Urinary bladder (tissue), 4 donors: Measurements from ENCODE around the gene DNAH11. TPM values are rescaled to one million over a fixed set of nuclear protein-coding genes. Genes with fewer than 3 reads are reported as not detected.
"Not testable (repeated sequence)": the region's sequence is repeated elsewhere in the genome, so short reads cannot be mapped to it uniquely, and the experiment has no call there.

Source experiments
- DNase-seq: peaks from one replicate; pipeline ENCODE4 v3.0.0-alpha.2; 2015; ENCODE audit errors: extremely low spot score
- H3K27ac ChIP-seq: one replicate; pipeline ENCODE4 v1.5.1; 2013; ENCODE audit warnings: low read depth, mild to moderate bottlenecking, moderate library complexity
- H3K36me3 ChIP-seq: one replicate; pipeline ENCODE4 v1.6.1; 2013; ENCODE audit warnings: mild to moderate bottlenecking, moderate library complexity; ENCODE audit not compliant: insufficient read depth
- H3K4me1 ChIP-seq: one replicate; pipeline ENCODE4 v1.6.1; 2013; ENCODE audit warnings: mild to moderate bottlenecking, moderate library complexity; ENCODE audit not compliant: insufficient read depth
- H3K4me3 ChIP-seq: one replicate; pipeline ENCODE4 v1.5.1; 2013; ENCODE audit warnings: low read depth, low read length
- WGBS: extraction: QIAGEN DNeasy Blood & Tissue Kit; methylation state at CpG from one replicate; pipeline ENCODE4 v1.1.7; 2013; 5-methylcytosine and 5-hydroxymethylcytosine counted together
- polyA plus RNA-seq: library from polyadenylated mRNA; stranded (reverse); fragments of 200-250 nt; gene quantifications from one replicate; pipeline ENCODE4 v1.2.3, GENCODE V29; 2013
- total RNA-seq: library from RNA; depleted of rRNA; stranded (reverse); fragments of >200 nt; gene quantifications from one replicate; pipeline ENCODE4 v1.2.3, GENCODE V29; 2014
- donor health status: healthy with polysubstance abuse.
- donor health status: healthy.

Gene DNAH11
- total and polyA plus RNA-seq, 2 donors = 0.14 to 0.32 TPM

DNA sequence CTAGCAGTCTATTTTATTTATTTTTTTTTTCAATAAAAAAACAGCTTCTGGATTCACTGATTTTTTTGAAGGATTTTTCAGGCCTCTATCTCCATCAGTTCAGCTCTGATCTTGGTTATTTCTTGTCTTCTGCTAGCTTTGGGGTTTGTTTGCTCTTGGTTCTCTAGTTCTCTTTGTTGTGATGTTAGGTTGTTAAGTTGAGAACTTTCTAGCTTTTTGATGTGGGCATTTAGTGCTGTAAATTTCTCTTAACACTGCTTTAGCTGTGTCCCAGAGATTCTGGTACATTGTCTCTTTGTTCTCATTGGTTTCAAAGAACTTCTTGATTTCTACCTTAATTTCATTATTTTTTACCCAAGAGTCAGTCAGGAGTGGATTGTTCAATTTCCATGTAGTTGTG lies 9.2 kb upstream of the DNAH11 start:
- H3K36me3 ChIP-seq, H3K27ac ChIP-seq, DNase-seq: not testable (repeated sequence)

DNA sequence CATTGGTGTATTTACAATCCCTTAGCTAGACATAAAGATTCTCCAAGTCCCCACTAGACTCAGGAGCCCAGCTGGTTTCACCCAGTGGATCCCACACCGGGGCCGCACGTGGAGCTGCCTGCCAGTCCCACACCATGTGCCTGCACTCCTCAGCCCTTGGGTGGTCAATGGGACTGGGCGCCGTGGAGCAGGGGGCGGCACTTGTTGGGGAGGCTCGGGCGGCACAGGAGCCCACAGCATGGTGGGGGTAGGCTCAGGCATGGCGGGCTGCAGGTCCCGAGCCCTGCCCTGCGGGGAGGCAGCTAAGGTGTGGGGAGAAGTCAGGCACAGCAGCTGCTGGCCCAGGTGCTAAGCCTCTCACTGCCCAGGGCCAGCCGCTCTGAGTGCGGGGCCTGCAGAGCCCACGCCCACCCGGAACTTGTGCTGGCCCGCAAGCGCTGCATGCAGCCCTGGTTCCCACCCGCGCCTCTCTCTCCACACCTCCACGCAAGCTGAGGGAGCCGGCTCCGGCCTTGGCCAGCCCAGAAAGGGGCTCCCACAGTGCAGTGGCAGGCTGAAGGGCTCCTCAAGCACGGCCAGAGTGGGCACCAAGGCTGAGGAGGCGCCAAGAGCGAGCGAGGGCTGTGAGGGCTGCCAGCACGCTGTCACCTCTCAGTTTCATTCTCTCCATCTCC lies 6.3 kb upstream of the DNAH11 start:
- not testable (repeated sequence) for H3K27ac ChIP-seq, H3K4me1 ChIP-seq, H3K4me3 ChIP-seq, H3K36me3 ChIP-seq, DNase-seq
- WGBS = 95% methylated on average over 27 of the region's 27 CpGs

More for the DNA sequence above, 9.2 kb upstream of the DNAH11 start:
- H3K4me1 ChIP-seq, H3K4me3 ChIP-seq: not testable (repeated sequence)

DNA sequence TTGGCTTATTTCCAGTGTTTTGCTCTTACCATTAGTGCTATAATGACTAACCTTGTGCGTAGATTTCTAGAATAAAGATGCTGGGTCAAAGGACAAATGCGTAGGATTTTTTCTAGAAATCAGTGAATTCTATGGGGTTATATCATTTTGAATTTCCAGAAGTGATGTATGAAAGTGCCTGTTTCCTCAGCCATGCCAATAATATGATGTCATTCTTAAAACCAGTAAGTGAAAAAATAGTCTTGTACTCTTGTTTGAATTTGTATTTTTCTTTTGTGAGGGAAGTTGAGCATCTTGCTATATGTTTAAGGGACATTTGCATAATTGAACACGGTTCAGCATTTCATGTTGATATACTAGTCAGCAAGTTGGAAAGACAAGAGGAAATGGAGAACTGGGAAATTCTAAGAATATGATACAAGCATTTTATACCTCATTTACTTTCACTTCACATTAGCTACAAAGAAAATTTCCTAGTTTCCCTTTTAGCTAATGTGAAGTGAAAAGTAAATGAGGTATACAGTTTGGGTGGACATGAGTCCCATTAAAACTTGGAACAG lies 3.8 kb upstream of the DNAH11 start:
- DNase-seq = no peak
- H3K4me3 ChIP-seq = no peak overlapping the region
- no peaks in the 10 kb centered on the region for H3K4me1 ChIP-seq
- WGBS = 87% methylated on average over 3 of the region's 3 CpGs
- no peaks in the 10 kb centered on the region for H3K36me3 ChIP-seq
- no peak overlapping the region for H3K27ac ChIP-seq

DNA sequence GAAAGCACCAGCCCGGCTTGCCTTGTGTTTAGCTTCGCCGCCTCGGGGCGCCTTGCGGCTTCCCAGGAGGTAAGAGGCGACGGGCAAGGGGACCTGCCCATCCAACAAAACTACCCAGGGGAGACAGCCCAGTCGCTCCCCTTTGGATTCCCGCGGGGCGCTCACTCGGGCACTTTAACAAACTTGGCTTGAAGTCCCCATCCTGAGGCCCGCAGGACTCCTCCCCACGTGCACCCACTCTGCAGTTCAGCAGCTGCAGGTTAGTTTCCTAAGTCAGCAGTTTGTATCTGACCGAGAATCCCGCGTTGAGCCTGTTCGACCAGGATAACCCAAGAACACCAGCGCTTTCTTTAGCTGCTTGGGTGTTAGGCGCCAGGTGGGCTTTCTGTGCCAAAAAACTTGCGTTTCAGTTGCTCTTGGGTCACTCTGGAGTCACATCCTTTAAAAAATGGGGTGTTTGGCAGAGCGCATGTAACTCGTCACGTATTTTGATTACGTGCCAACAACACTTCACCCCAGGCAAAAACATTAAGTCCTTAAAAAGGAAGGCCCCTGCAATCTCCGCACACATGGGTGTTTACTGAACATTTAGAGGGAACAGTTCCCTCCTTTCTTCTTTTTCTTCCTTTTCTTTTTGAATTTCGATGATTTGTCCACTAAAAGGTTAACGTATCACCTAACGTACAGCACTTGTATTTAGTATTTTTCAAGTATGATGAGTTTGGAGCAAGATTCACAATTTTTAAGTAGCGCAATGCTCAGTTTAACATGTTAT lies 876 bp downstream of the DNAH11 start:
- Histone ChIP-seq H3K4me3 (peak overlapping the region; percentile 16), H3K27ac (no peak overlapping the region), H3K36me3 (no peaks in the 10 kb centered on the region), H3K4me1 (no peaks in the 10 kb centered on the region)
- WGBS = 8% methylated on average over 31 of the region's 31 CpGs
- DNase-seq = no peak

DNA sequence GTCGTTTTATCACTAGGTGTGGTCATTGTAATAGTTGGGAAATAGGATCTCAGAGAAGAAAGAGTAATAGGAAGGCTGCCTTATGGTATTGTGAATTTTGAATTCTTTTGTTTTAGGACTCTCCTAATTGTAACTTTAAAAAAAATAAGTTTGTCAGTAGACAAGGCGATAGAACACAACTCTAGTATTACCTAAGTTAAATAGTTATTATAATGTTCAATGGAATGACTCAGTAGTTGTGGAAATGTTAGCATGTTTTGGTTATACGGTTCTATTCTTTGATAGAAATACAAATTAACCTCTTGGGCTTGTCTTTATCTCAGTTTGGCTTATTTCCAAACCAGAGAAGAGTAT lies 1.4 kb downstream of the DNAH11 start:
- H3K4me1 ChIP-seq = no peaks in the 10 kb centered on the region
- no peak overlapping the region for H3K27ac ChIP-seq
- no peak for DNase-seq
- no peaks in the 10 kb centered on the region for H3K36me3 ChIP-seq
- WGBS = 18% methylated on average over 3 of the region's 3 CpGs
- H3K4me3 ChIP-seq = no peak overlapping the region

DNA sequence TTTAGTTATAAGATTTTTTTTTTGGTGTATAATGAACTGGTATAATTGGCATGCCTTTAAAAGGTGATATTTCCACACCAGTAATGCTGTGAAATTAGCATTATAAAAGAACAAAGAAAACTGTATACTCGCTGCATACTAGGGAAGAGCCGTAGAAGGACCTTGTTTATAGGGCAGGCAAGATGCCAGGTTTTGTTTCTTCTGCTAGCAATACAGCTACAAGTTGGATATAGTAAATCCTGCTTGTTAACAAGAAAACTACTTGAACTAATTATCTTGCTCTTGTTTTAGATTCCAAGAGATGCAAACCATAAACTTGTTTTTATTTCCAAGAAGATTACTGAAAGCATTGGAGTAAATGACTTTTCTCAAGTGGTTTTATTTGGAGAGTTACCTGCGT lies 1.9 kb downstream of the DNAH11 start:
- DNase-seq = no peak
- Histone ChIP-seq H3K27ac (no peak overlapping the region), H3K36me3 (no peaks in the 10 kb centered on the region), H3K4me3 (no peak overlapping the region), H3K4me1 (no peaks in the 10 kb centered on the region)
- 48% methylated on average over 3 of the region's 3 CpGs for WGBS

DNA sequence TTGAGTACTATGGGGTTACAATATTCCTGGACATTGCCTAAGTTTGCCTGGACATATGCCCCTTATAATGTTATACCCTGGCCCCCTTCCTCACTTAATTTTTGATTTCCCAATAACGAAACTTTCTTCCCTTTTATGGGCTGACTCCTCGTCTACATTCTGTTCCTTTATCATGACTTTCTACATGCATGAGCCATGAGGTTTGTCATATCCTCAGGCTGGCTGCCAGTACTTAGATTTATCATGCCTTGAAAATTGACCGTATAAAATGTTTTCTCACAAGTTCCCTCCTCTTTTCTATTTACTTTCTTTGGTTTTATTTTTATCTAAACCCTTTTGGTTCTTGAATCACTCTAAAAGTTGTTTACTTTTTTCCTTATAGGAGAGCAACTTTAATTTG lies 4.7 kb downstream of the DNAH11 start:
- WGBS = 22% methylated on average over 3 of the region's 3 CpGs
- no peaks in the 10 kb centered on the region for H3K4me1 ChIP-seq
- no peak overlapping the region for H3K4me3 ChIP-seq
- H3K27ac ChIP-seq = no peak overlapping the region
- DNase-seq = no peak
- no peaks in the 10 kb centered on the region for H3K36me3 ChIP-seq

DNA sequence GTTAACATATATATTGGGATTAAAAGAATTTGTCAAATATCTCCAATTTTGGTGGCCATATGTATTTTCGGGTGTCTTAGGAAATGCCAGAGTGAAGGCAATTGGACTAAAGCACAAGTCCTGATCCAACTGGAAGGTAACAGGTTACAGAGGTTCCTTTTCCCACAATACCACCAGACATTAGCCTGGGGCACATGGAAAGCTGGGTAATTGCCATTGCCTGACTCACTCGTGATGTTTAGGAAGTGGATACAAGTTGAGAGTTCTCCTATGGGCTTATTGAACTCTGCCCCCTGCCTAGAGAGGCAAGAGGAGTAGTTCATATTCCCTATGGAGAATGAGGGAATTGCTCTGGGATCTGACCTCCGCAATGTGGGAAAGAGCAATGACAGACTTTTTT lies 5.7 kb downstream of the DNAH11 start:
- H3K4me3 ChIP-seq = no peak overlapping the region
- no peaks in the 10 kb centered on the region for H3K4me1 ChIP-seq
- WGBS = 85% methylated on average over 3 of the region's 3 CpGs
- no peak overlapping the region for H3K27ac ChIP-seq
- DNase-seq = no peak
- no peaks in the 10 kb centered on the region for H3K36me3 ChIP-seq

DNA sequence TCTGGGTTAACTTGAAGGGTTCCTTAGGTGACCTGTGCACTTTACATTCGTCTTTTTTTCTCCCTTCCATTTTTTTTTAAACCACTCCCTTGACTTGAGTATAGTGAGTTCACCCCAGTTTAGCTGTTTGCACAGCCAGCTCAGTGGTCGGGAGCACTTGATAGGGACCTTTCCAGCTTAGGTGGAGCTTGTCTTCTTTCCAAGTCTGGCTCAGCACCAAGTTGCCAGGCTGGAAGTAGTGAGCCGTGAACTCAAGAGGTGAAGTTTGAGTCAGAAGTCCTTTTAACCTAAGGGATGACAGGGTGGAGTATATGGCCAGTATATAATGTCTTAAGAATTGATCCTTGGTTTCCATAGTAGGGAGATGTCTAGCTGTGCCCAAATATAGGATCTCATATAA lies 7.2 kb downstream of the DNAH11 start:
- Histone ChIP-seq H3K27ac (no peak overlapping the region), H3K4me3 (no peak overlapping the region), H3K4me1 (no peaks in the 10 kb centered on the region), H3K36me3 (no peaks in the 10 kb centered on the region)
- DNase-seq = no peak
- 87% methylated on average over 3 of the region's 3 CpGs for WGBS

DNA sequence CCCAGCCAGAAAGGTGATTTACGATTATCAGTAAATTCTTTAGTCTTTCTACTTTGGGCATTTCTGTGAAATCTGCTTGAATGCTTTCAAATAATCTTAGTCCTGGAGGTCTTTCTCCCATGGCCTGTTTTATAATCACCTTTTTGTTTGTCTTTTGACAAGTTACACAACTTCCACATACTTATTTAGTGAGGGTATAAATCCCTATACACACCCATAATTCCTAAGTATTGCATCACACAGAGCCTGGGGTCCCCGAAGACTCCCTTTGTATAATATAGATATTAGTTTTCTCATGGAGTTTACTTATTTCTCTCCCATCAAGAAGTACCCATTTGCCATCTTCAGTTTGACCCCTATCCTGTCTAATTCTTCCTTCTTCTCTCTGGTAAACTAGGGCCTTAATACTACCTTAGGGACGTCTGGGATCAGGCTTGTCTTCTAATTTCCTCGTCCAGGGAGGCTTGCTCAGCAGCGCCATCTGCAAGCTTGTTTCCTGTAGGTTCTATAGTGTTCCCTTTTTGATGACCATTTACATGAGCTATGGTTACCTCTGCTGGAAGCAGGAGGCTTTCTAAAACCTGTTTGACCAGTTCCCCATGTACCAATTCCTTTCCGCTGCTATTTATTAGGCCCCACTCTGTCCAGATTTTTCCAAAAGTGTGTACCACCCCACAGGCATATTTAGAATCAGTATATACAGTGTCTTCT lies 8.1 kb downstream of the DNAH11 start:
- Histone ChIP-seq H3K27ac (no peak overlapping the region), H3K4me1 (no peaks in the 10 kb centered on the region), H3K4me3 (no peak overlapping the region), H3K36me3 (no peaks in the 10 kb centered on the region)
- WGBS = 76% methylated on average over 6 of the region's 6 CpGs
- no peak for DNase-seq

DNA sequence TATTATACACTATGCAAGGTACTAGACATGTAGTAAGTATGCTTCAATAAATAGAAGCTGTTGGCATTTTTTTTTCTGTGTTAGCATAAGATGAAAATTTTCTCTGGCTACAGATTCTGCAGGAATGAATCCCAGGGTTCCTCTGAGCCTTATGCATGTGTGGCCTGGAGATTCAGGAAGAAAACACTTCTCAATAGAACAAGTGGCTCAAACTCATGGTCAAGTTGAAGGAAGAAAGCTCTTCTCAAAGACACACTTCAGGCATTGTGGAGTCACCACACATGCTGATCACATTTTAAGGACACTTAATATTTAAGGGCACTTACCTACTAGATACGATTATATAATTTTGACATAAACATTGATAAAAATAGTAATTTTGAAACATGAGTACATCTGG lies 19.5 kb downstream of the DNAH11 start:
- DNase-seq = no peak
- H3K27ac ChIP-seq = no peak overlapping the region
- 77% methylated on average over 1 of the region's 1 CpG for WGBS
- H3K4me3 ChIP-seq = no peak overlapping the region
- no peaks in the 10 kb centered on the region for H3K36me3 ChIP-seq
- no peaks in the 10 kb centered on the region for H3K4me1 ChIP-seq

DNA sequence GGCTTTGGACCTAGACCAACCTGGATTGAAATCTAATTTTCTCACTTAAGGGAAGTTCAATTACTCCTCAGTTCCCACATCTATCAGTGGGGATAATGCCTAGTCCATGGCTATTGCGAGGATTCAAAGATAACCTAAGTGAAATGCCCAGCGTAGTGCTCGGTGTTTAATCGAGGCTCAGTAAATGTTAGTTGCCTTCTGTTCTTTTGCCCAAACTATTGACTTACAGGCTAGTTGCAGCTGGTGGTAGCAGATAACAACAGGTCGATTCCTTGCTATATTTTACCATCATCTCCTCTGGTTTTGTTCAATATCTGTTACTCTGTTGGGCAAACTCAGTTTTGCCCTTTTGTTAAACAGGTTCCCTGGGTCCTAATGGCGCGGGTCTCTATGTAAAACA lies 22.8 kb downstream of the DNAH11 start:
- Histone ChIP-seq H3K36me3 (no peaks in the 10 kb centered on the region), H3K4me3 (no peak overlapping the region), H3K27ac (no peak overlapping the region), H3K4me1 (no peaks in the 10 kb centered on the region)
- no peak for DNase-seq
- WGBS = 91% methylated on average over 7 of the region's 7 CpGs

DNA sequence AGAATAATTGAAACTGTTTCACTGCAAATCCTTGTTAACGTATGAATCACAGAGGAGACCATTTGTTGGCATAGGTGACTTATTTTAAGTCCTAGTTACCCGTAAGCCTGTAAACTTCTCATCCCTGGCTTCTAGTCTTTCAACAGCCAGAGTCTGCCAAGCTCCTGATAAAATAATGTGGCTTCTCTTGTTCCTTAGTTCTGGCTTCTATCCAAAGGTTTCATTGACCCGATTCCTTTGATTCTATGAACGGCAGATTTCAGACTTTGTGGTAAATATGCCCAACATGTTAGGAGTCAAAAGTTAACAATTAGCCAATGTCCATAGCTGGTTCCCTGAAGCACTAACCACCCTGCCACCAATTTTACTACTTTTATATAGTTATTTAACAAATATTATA lies 23.3 kb downstream of the DNAH11 start:
- 44% methylated on average over 4 of the region's 4 CpGs for WGBS
- Histone ChIP-seq H3K27ac (no peak overlapping the region), H3K36me3 (no peaks in the 10 kb centered on the region), H3K4me3 (no peak overlapping the region), H3K4me1 (no peaks in the 10 kb centered on the region)
- DNase-seq = no peak

DNA sequence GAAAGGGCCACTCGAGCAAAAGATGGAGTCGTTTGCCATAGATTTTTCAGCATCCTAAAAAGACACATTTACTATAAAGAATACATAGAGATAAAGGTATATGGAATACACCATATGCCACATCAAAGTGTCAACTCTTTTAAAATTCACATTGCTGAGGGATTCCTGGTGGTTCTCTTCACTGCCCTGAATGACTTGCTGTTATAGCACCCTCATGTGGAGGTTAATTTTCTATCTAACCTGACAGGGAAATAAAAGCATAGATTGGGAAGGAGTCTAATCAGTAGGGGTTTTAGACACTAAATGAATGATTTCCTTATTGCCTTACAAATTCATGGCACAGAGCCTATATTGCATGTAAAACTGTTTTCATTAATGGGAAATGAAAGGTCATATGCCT lies 25.9 kb downstream of the DNAH11 start:
- no peak overlapping the region for H3K4me3 ChIP-seq
- no peaks in the 10 kb centered on the region for H3K36me3 ChIP-seq
- DNase-seq = no peak
- H3K27ac ChIP-seq = no peak overlapping the region
- WGBS = 67% methylated on average over 2 of the region's 2 CpGs
- H3K4me1 ChIP-seq = no peaks in the 10 kb centered on the region
